ENCODE measurements around the gene ATG4D. TPM values are rescaled to one million over a fixed set of nuclear protein-coding genes. Genes with fewer than 3 reads are reported as not detected.
"Not testable (repeated sequence)": the region's sequence is repeated elsewhere in the genome, so short reads cannot be mapped to it uniquely, and the experiment has no call there.

The ATG4D gene
- total RNA-seq, 4 donors from 2014 or later: 58.5 to 106 (median 71.4) TPM

DNA sequence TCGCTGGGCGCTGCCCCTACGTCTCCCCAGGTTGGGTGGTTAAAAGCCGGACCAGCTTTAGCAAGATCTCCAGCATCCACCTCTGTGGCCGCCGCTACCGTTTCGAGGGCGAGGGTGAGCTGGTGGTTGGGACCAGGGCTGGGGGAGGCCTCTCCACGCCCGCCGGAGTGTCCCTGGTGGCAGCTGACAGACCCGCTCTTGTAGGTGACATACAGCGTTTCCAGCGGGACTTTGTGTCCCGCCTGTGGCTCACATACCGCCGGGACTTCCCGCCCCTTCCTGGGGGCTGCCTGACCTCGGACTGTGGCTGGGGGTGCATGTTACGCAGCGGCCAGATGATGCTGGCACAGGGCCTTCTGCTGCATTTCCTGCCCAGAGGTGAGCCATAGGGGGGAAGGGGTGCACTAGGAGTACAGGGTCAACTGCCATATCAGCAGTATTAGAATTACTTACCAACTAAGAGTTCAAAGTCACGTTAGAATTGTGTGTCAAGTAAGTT lies 1.1 kb downstream of the ATG4D start:
- intact Hi-C loops (cut with DNase I; ENCODE audit: low total_unique reads): no loop called here
- no peak for TF ChIP-seq POLR2A (IDR thresholded peaks at IDR 0.05)
- TF ChIP-seq, protein P1, sequence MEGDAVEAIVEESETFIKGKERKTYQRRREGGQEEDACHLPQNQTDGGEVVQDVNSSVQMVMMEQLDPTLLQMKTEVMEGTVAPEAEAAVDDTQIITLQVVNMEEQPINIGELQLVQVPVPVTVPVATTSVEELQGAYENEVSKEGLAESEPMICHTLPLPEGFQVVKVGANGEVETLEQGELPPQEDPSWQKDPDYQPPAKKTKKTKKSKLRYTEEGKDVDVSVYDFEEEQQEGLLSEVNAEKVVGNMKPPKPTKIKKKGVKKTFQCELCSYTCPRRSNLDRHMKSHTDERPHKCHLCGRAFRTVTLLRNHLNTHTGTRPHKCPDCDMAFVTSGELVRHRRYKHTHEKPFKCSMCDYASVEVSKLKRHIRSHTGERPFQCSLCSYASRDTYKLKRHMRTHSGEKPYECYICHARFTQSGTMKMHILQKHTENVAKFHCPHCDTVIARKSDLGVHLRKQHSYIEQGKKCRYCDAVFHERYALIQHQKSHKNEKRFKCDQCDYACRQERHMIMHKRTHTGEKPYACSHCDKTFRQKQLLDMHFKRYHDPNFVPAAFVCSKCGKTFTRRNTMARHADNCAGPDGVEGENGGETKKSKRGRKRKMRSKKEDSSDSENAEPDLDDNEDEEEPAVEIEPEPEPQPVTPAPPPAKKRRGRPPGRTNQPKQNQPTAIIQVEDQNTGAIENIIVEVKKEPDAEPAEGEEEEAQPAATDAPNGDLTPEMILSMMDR (IDR thresholded peaks at IDR 0.05): no peak
- H3K4me3 ChIP-seq (ENCODE audit: low read depth, poor library complexity, severe bottlenecking): peak overlapping the region; percentile 81
- WGBS, 2 donors: 30 to 44% methylated on average over 23 of the region's 23 CpGs
- no peak for DNase-seq (ENCODE audit: low spot score in 2 of 2)

DNA sequence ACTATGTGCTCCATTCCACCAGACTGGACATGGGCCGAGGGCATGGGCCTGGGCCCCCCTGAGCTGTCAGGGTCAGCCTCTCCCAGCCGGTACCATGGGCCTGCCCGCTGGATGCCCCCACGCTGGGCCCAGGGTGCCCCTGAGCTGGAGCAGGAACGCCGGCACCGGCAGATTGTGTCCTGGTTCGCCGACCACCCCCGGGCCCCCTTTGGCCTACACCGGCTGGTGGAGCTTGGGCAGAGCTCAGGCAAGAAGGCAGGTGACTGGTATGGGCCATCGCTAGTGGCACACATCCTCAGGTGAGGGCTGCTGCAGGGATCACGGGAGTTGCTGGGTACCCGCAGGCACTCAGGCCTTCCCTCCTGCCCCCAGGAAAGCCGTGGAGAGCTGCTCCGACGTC lies 3.1 kb downstream of the ATG4D start:
- TF ChIP-seq POLR2A (IDR thresholded peaks at IDR 0.05): no peak
- TF ChIP-seq, protein P1 (IDR thresholded peaks at IDR 0.05): no peak
- 81 to 86% methylated on average over 9 to 11 of the region's 17 CpGs for WGBS, 2 donors
- H3K4me3 ChIP-seq (ENCODE audit: low read depth, poor library complexity, severe bottlenecking): no peak overlapping the region
- intact Hi-C loops (cut with DNase I; ENCODE audit: low total_unique reads): no loop called here
- DNase-seq (ENCODE audit: low spot score in 2 of 2): no peak

DNA sequence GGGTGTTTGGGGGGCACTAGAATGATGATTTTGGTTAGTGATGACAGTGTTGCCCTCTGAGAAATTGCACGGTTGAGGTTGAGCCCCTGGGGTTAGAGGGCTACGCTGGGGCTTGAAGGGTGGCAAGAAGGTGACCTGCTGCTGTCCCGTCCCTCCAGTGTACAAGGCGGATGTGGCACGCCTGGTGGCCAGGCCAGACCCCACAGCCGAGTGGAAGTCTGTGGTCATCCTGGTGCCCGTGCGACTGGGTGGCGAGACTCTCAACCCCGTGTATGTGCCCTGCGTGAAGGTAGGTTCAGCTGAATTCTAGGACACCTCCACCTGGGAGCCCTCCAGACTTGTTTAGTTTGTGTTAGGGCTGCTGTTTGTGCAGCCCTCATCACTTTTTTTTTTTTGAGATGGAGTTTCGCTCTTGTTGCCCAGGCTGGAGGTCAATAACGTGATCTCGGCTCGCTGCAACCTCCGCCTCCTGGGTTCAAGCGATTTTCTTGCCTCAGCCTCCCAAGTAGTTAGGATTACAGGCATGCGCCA lies 5.1 kb downstream of the ATG4D start:
- no peak for TF ChIP-seq POLR2A (IDR thresholded peaks at IDR 0.05)
- TF ChIP-seq, protein P1 (IDR thresholded peaks at IDR 0.05): no peak
- intact Hi-C loops (cut with DNase I; ENCODE audit: low total_unique reads): no loop called here
- WGBS, 2 donors: 92 to 95% methylated on average over 18 of the region's 18 CpGs
- no peak for DNase-seq (ENCODE audit: low spot score in 2 of 2)
- H3K4me3 ChIP-seq (ENCODE audit: low read depth, poor library complexity, severe bottlenecking): no peak overlapping the region

DNA sequence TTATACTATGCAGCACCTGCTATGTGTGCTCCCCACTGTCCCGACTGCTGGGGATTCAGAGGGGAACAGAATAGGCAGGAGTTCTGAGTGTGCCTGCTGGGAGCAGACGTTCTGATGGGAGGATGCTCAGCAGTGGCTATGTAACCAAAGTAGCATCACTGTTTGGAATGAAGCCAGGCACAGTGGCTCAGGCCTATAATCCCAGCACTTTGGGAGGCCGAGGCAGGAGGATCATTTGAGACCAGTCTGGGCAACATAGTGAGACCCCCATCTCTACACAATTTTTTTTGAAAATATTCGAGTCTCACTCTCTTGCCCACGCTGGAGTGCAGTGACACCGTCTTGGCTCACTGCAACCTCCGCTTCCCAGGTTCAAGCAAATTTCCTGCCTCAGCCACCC lies 6.0 kb downstream of the ATG4D start:
- no peak for DNase-seq (ENCODE audit: low spot score in 2 of 2)
- WGBS, 2 donors: 88 to 89% methylated on average over 7 of the region's 7 CpGs
- no peak overlapping the region for H3K4me3 ChIP-seq (ENCODE audit: low read depth, poor library complexity, severe bottlenecking)
- intact Hi-C loops (cut with DNase I; ENCODE audit: low total_unique reads): loop anchor here (10.0 kb wide), 1 partner anchor 45 kb away; the partner anchor contains the start of gene KEAP1
- no peak for TF ChIP-seq POLR2A (IDR thresholded peaks at IDR 0.05)
- TF ChIP-seq, protein P1 (IDR thresholded peaks at IDR 0.05): no peak

DNA sequence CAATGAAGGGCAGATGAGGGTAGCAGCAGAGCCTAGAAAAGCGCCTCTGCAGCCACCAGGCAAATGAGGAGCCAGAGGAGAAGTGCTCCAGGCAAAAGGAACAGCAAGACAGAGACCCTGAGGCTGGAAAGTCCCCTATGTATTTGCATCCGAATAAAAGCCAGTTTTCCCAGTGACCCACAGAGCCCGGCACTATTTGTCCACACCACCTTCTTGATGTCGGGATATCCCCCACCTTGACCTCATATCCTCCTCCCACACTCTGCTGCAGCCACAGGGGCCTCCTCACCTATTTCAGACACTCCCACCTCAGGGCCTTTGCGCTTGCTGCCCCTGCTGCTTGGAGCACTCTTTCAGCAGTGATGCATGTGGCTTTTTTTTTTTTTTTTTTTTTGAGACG lies 6.6 kb downstream of the ATG4D start:
- 90 to 91% methylated on average over 6 of the region's 6 CpGs for whole genome bisulfite sequencing, 2 donors
- TF ChIP-seq POLR2A (IDR thresholded peaks at IDR 0.05): no peak
- TF ChIP-seq, protein P1 (IDR thresholded peaks at IDR 0.05): no peak
- no peak overlapping the region for H3K4me3 ChIP-seq (ENCODE audit: low read depth, poor library complexity, severe bottlenecking)
- intact Hi-C loops (cut with DNase I; ENCODE audit: low total_unique reads): loop anchor here (10.0 kb wide), 1 partner anchor 46 kb away; the partner anchor contains the start of gene KEAP1
- no peak for DNase-seq (ENCODE audit: low spot score in 2 of 2)

DNA sequence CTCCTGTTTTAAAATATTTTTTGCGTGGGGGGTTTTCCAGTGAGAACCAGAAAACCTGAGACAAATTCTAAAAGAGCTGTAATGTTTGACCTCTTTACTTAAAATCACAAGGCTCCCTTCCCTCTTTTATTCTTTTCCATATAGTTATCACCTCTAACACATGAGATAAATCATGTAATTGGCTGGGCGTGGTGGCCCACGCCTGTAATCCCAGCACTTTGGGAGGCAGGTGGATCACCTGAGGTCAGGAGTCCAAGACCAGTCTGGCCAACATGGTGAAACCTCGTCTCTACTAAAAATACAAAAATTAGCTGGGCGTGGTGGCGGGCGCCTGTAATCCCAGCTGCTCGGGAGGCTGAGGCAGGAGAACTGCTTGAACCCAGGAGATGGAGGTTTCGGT lies 7.3 kb downstream of the ATG4D start:
- H3K4me3 ChIP-seq (ENCODE audit: low read depth, poor library complexity, severe bottlenecking); DNase-seq (ENCODE audit: low spot score in 2 of 2): not testable (repeated sequence)
- 91% methylated on average over 9 of the region's 9 CpGs for WGBS, 2 donors
- intact Hi-C loops (cut with DNase I; ENCODE audit: low total_unique reads): loop anchor here (10.0 kb wide), 1 partner anchor 46 kb away; the partner anchor contains the start of gene KEAP1
